ENCODE measurements around the gene VGLL4.
"Not testable (repeated sequence)": the region's sequence is repeated elsewhere in the genome, so short reads cannot be mapped to it uniquely, and the experiment has no call there.

Gene VGLL4, protein sequence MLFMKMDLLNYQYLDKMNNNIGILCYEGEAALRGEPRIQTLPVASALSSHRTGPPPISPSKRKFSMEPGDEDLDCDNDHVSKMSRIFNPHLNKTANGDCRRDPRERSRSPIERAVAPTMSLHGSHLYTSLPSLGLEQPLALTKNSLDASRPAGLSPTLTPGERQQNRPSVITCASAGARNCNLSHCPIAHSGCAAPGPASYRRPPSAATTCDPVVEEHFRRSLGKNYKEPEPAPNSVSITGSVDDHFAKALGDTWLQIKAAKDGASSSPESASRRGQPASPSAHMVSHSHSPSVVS

DNA sequence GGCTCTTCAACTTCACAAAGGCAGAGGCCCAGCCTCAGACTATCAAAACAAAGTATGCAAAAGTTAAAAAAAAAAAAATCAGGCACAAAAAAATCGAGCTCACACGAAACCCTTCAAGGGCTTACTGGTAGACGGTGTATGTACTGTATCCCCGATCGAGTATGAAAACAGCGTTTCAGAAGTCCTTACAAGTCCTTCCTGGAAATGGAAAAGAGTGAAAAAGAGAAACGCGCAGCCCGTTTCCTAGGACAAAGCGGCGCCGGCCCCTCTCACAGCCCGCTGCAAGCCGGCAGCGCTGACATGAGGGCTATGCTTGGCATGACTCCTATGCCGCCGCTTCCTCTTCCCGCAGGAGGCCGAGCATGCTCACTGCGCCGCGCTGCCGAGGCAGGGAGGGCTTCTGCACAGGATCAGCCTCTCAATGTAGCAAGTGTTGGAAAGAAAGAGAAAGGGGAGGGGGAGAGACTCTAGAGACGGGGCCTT lies at the start of gene VGLL4:
Gene VGLL4, minus strand, starts transcription at position 311 of the 483 bp plus-strand sequence. CDS start 397 bp downstream, outside the sequence.
- DNase-seq = peak; percentile 85

DNA sequence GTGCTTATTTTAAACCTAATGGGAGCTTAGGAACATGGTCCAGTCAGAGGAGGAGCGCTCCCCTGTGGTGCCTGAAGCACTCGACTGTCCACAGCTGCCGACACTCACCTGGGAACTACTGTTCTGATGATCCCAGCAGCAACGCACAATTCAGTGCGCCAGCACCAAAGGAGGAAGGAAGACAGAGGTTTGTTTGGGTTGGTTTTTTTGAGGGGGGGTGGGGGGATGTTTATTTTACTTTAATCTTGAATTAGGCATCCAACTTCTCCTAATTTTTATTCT lies 48.8 kb upstream of the VGLL4 start:
- DNase-seq = no peak

DNA sequence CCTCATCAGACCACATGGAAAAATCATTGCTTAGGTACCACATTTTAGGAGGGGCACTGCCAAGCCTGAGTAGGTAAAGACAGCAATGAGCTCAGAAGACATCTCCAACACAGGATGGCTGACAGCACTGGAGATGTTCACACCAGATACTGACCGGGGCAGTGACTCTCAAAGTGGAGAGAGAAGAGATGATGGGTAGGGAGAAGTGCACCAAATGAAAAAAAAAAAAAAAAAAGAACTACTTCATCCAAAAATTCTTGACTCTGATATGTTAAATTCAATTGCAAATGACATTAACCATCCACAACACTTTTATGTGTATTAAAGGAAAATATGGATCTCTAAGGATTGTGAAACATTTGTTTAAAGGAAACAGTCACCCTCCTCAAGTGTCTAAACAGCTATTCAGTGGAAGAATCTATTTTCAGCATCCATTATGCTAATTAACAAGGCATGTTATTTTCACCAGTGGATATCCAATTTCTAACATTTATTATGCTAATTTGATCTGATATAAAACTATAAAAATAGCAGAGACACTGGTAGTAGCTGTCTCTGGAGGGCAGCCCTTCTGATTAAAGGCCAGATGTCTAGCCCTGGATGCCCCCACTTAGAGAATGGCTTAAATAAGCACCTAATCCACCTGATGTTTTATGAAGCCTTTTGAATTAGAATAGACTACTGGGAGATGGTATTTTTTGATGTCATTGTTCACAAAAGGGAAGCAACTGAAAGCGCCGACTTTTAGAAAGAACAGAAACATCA lies 48.2 kb upstream of the VGLL4 start:
- DNase-seq = no peak

DNA sequence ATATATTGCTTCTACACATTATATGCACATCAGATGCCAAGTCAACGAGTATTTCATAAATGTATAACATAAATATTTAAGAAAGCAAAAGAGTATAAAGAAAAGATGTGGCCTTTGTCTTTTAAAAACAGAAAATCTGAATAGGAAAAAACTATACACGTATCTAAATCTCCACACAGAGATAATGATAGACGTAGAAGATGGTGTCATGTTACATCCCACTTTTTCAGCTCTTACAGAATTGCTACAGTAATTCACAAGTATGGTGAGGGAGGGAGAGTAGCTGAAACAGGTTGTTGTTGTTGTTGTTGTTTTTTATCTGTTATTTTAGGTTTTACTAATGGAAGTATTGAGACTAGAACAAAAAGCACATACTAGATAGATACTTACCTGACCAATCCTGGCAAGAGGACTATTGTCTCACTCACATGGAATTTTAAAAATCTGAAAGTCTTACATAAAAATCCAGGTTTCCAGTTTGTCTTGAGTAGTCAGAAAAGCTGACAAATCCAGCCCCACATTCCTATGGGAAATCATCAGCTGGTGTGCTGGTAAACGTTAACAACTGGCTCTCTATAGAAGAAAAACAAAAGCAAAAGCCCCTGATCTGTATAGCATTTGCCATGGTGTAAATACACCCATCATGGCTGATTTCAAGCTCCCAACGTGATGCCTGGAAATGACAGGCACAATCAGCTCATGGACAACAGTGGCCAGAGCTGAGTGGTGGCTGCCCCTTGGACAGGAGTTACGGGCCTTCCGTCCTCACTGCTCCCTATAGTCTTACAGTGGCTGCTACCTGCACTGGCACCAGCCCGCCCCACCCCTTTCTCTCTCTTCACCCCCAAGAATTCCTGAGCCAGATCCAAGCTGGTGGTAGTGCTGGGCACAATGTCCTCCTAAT lies 47.4 kb upstream of the VGLL4 start:
- DNase-seq = no peak

DNA sequence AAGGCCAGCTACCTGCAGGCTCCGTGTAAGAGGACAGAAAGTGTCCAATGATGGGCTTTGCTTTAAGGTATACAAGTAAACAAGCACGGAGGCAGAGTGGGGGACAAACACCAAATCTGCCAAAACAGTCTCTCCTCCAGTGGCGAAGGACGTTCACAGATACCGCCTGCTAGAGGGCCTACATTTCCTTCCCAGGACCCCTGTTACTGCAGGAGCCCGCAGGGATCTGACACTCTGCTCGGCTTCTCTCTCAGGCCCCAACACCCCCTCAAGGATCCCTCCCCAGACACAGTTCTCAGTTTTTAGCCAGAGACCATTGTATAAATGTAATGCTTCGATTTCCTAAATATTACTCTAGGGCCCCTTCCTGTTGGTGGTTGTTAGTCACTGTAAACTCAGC lies 46.0 kb upstream of the VGLL4 start:
- DNase-seq = no peak

DNA sequence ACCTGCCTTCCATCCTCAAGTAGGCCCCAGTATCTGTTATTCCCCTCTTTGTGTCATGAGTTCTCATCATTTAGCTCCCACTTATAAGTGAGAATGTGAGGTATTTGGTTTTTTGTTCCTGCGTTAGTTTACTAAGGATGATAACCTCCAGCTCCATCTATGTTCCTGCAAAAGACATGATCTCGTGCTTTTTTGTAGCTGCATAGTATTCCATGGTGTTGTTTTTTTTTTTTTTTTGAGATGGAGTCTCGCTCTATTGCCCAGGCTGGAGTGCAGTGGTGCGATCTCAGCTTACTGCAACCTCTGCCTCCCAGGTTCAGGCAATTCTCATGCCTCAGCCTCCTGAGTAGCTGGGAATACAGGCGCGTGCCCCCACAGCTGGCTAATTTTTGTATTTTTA lies 41.3 kb upstream of the VGLL4 start:
- not testable (repeated sequence) for DNase-seq

DNA sequence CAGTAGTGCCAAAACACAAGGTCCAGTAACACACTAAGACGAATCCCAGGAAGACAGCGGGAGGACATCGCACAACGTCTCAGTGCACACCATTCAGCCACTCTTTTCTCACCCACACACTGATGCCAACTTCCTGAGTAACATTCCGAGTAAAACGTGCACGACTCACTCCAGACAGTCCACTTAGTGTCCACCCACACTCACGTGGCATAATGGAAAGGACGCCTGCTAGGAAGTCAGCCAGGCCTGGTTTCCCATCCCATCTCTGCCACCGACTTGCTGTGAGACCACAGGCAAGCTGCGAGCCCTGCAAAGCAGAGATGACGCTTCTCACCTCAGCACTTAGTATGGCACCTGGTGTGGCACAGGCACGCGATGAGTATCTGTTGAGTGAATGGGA lies 36.8 kb upstream of the VGLL4 start:
- DNase-seq = no peak

DNA sequence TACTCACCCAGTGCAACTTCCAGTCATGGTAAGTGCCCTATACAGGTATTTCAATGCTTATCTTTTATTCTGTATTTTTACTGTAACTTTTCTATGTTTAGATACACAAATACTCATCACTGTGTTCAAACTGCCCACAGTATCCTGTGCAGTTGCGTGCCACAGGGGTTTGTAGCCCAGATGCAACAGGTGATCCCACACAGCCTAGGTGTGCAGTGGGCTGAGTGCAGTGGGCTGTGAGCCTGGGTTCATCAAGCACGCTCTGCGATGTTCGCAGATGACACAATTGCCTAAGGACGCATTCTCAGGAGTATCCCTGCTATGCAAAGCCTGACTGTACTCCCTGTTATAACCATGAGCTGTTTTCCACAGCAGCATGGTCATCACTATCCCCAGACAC lies 36.2 kb upstream of the VGLL4 start:
- no peak for DNase-seq

DNA sequence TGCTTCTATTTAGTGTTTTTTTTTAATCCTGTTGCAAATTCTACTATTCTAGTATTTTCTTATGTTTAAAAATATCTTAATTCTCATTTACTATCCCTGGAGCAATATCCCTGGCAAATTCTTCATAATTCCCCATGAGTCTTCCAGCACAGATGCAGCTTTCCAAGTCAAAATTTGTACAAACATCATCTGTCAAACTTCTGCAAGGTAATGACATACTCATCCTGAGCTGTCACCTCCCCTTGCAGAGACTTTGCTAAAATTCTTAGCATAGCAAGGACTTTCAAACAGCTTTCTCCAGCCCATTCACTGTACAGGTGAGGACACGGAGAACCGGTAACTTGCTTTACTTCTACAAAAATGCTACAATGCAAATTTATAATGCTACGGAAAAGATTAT lies 28.6 kb upstream of the VGLL4 start:
- DNase-seq = no peak

DNA sequence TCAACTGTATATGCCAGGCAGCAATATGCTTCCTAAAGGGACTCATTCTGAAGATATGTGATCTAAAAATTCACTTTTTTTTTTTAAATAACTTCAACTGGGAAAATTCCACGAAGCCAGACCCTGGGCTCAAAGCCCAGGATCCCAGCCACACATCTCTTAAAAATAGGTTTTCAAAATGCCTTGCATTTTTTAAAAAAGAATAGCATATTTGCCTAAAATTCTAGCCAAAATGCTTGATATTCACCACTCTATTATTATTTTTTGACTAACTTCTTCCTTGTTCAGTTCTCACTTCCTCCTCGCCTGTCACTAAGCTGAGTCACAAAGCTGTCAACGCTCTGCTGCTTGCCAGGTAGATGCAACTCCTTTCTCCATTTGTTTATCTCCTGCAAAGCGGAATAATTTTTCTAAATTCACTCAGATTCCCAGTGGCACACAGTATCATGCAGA lies 28.0 kb upstream of the VGLL4 start:
- no peak for DNase-seq

DNA sequence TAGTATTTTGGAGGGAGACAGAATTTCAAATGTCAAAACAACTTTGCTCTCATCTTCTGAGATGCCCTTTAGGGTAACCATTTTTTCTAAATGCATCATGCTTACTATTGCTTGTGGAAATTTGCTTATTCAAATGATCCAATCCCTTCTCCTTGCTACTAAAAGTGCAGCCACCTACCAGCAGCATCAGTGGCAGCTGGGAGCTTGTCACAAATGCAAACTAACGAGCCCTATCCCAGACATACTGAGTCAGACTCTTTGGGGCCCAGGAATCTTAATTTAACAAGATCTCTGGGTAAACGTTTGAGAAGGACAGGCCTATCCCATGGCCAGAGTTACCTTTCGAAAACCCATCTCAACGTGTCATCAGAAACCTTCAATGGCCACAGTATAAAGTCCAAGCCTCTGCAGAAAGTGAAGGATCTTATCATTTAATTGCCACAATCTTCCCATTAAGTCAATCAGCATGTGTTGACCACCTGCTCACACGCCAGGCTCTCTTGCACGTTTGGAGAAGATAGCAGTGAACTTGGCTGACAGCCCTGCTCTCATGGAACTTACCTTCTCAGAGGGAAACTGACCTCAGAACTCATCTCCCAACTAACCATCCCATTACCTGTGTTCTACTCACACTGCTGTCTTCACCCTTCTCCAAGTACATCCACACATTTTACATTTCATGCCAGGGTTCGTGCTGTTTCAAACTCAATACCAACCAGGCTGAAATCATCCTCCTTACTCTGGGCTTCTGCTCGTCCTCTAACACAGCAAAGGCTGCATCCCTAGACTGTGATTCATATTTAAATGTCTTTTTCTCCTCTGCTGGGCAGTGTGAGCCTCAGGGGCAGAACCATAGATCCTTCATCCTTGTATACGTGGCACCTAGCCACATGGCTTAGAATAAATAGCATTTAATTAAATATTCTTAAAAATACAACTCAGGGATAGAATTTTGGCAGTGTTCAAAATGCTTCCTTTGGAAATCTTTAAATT lies 24.8 kb upstream of the VGLL4 start:
- no peak for DNase-seq

DNA sequence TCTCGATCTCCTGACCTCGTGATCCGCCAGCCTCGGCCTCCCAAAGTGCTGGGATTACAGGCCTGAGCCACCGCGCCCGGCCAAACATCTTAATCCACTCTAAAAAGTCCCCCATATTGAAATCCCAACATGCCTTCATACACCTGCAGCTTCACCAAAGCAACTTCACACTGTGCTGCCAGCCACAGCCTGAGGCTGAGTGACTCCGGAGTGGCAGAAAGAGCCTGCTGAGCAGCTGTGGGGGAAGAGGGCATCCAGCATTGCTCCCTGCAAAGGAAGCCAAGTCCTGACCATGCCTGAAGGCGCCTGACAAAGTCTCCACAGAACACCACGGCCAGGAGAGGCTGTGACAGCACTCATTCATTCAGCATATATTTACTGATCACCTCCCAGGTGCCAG lies 21.6 kb upstream of the VGLL4 start:
- DNase-seq = no peak

DNA sequence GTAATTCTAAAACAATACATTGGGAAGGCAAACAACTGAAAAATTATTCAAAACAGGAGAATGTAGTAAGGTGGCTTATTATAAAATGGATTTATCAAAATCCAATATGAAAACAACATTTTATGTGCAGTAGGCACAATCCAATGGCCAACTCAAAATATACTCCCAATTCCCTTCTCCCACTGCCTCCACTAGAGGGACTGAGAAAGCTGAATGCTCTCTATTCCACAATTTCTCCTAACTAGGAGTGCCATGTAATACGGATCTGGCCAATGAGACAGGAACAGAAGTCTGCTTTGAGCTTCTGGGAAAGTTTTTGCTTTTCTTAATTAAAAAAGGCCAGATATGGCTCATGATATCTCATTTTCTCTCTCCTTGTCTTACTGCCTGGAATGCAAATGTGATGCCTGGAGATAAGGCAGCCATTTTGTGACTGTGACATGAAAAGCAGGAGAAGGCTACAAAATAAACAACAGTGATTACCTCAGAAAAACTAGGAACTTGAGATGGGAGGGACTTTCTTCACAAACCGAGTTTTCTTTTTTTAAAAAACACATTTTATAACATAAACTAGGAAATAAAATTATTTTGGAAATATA lies 18.8 kb upstream of the VGLL4 start:
- DNase-seq = peak; percentile 41

DNA sequence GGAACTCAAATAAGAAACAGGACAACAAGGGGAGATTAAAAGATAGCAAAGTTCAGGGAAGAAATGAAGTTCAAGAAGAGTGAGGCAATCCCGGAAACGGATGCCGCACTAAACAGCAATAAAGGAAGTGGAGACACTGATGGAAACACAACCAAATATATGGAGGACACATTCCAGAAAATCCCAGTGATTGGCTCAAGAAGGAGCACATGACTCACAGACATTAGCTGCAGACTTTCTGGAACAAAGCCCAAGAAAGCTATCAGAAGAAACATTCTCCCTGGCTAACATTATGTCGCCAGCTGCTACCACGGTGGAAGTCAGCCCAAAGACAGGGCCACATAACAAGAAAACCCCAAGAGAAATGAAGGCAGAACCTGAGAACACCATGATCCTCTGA lies 18.1 kb upstream of the VGLL4 start:
- peak; percentile 49 for DNase-seq

DNA sequence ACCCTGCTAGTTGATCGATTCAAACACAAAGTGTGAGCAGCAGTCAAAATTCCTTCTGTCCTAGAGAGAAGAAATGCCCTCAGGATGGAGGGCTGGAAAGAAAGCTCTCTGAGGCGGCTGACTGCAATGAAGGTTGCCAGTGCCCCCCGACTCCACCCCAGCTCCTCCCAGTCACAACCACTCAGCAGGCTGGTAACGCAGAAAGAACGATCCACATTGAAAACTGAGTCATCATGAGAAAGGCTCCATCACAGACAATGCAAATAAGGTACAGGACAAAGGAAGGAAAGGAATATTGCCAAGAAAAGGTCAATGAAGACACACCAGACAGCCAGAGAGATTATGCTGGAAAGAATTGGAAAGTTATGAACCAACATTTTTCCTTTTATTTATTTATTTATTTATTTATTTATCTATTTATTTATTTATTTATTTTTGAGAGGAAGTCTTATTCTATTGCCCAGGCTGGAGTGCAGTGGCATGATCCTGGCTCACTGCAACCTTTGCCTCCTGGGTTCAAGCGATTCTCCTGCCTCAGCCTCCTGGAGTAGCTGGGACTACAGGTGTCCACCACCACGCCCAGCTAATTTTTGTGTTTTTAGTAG lies 17.4 kb upstream of the VGLL4 start:
- DNase-seq = no peak

DNA sequence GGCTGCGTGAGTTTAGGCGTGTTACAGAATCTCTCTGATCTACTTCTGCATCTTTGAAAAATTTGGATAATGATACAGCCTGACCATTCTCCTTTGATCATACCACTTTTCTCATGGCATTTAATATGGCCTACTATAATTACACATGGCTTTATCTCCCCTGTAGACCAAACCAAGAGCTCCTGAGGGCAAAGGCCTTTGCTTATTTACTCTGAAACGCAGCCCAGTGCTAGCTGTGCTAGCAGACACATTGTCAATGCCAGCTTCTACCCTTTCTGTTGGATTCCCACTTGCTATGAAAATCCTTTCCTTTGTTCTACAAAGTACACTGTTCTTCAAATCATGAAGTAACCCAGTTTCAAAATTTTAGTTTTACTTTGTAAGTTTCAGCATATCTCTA lies 16.5 kb upstream of the VGLL4 start:
- no peak for DNase-seq

DNA sequence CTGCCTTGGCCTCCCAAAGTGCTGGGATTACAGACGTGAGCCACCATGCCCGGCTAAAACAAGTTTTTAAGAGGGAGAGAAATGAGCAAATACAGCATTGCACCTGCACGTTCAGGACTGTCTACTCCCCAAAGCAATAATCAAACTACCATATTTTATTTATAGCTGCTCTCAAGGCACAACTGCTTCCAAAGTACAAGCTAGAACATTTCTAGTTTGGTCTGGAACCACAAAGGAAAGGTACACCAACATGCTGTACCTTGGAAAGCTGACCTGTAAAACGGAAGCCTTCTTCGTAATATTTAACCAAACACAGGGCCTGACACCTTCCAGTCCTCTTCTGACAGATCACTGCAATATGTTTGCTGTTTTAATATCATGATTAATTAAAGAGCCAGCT lies 14.5 kb upstream of the VGLL4 start:
- DNase-seq = no peak

DNA sequence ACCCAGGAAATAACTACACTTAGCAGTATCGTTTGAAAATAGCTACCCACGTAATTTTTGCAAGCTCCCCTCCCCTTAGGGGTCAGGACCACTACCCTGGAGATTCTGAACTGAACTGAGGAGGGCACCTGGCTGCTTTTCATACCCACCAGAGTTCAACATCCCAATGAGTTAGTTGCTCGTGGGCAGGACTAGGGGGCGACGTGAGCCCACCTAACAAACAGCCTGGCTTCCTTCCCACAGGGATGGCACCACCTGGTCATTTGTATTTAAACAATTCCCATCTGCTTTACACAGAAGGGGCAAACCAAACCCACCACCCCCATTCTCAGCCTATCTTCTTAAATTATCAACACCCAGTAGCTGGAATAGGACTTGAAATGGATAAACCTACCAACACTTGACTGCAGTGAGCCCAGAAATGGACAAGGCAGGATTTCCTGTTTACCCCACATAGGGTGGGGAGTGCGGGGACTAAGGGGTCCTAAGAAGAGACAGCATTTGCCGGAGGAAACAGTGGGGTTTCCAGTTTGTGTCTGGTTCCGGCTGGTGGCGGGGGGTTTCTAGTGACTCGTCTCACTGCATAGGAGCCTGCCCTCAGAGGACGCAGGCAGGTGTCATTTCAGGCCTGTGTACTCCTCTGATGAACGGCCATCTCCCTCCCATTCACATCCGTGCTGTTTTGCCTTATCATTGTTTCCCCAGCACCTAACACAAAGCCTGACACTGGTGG lies 11.6 kb upstream of the VGLL4 start:
- DNase-seq = no peak

DNA sequence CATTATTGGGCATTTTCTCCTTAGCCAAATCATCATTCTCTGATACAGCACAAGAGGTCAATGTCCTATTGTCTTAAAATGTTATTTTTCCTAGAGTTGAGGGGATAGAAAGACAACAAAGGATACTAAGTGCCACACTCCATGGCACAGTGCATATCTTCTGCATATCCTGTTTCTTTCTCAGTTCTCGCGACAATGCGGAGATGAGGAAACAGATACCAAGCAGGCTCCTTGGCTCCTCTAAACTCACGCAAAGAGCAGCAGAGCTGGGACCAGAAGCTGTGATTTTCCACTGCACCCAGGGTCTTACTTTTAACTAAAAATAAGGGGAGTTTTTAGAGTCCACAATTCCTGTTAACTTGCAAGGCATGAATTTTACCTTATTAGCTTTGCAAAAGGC lies 10.5 kb upstream of the VGLL4 start:
- DNase-seq = no peak

DNA sequence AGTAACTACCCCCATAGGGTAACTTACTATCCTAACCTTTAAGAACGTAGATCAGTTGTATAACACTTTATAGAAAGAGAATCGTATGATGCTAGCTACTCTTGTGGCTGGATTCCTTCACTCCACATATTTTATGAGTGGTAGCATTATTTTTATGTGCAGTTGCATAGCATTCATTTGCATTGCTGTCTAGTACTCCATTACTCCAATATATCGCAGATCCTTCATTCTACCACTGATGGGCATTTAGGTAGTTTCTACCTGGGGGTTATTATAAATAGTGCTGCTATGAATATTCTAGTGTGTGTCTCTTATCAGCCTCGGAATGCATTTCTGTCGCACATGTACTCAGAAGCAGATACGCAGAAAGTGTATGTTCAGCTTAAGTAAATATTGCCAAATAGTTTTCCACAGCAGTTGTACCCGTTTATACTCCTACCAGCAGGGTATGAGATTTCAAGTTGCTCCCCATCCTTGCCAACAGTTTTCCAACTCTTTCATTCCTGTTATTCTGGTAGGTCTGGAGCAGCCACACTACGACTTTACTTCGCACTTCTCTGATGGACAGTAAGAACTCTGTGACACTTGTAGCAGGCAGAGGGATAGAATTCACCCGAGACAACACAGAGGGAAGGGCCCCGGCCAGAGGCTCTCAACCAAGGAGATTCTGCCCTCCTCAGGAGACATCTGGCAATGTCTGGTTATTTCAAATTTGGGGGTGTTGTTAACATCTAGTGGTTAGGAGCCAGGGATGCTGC lies 9.8 kb upstream of the VGLL4 start:
- DNase-seq = no peak

Data from HCEC 1CT (cell line).